Spleen (tissue), 7 donors: ENCODE measurements around the gene MKX.

Experiments
- CTCF ChIP-seq, 11 experiments: fragments of 200-600 bp in 7 of 11; fragments of 450-650 bp in 4 of 11; sonication (generic) in 4 of 11; IDR thresholded peaks in 8 of 11; conservative IDR thresholded peaks in 3 of 11; 1 replicate in 7 of 11; 2 replicates in 4 of 11; pipeline versions ENCODE4 v1.4.0 to v1.8.0; 2016 to 2021; ENCODE audit warnings: antibody characterized with exemption in 11 of 11, inconsistent platforms in 4 of 11, mild to moderate bottlenecking in 1 of 11
- POLR2AphosphoS5 ChIP-seq, 3 donors: sonication (generic); formaldehyde crosslinking; IDR thresholded peaks; one replicate each; pipeline ENCODE4 v1.5.1; 2017; ENCODE audit warnings: antibody characterized with exemption in 3 of 3
- donor health status: DM: no; HTN: no; CAD: no; lungs with moderate emphysema.
- donor health status: DM: no; HTN: no; CAD: no.
- donor health status: DM: no; HTN: no; CAD: no.

GRCh38 chr10:27687743-27688142, 57.9 kb downstream of the MKX start:
- TF ChIP-seq CTCF (IDR thresholded peaks at IDR 0.05 in 8 of 11, conservative IDR thresholded peaks at IDR 0.05 in 3 of 11), result no peak
- no peak for TF ChIP-seq POLR2AphosphoS5 (IDR thresholded peaks at IDR 0.05)
